Endothelial cell of umbilical vein (primary cell): Measurements from ENCODE around the gene HSD17B13.

ENCODE experiments used
- CTCF ChIP-seq, 2 donors: IDR thresholded peaks; 1 replicate in 1 of 2; 2 replicates in 1 of 2; pipeline ENCODE4 v1.5.1; 2011; ENCODE audit warnings: low read length in 2 of 2, mild to moderate bottlenecking in 2 of 2, moderate library complexity in 2 of 2, control low read depth in 1 of 2, inconsistent platforms in 1 of 2, low read depth in 1 of 2; ENCODE audit not compliant: insufficient read depth in 1 of 2; ENCODE audit errors: extremely low read depth in 1 of 2
- EZH2 ChIP-seq: IDR thresholded peaks from 2 replicates; pipeline ENCODE4 v1.6.1; 2012; ENCODE audit warnings: borderline replicate concordance, low read depth, mild to moderate bottlenecking, moderate library complexity, low read length, inconsistent platforms; ENCODE audit not compliant: severe bottlenecking
- GATA2 ChIP-seq: IDR thresholded peaks from 2 replicates; pipeline ENCODE4 v1.7.0; 2011; ENCODE audit warnings: low read depth, mild to moderate bottlenecking, moderate library complexity, mixed read lengths, low read length; ENCODE audit not compliant: insufficient read length, insufficient read depth
- JUN ChIP-seq: IDR thresholded peaks from 2 replicates; pipeline ENCODE4 v1.6.1; 2011; ENCODE audit warnings: borderline replicate concordance, low read depth; ENCODE audit not compliant: insufficient read length, insufficient read depth
- MAX ChIP-seq: IDR thresholded peaks from 2 replicates; pipeline ENCODE4 v1.6.1; 2011; ENCODE audit not compliant: insufficient read depth, insufficient read length
- MYC ChIP-seq: IDR thresholded peaks from one replicate; pipeline ENCODE4 v1.6.1; 2011; ENCODE audit warnings: mild to moderate bottlenecking, low read depth, low read length
- POLR2AphosphoS5 ChIP-seq: IDR thresholded peaks from 2 replicates; pipeline ENCODE4 v1.6.1; 2012; ENCODE audit warnings: low read depth, mild to moderate bottlenecking, control low read depth, low read length, moderate library complexity; ENCODE audit not compliant: insufficient read depth

DNA sequence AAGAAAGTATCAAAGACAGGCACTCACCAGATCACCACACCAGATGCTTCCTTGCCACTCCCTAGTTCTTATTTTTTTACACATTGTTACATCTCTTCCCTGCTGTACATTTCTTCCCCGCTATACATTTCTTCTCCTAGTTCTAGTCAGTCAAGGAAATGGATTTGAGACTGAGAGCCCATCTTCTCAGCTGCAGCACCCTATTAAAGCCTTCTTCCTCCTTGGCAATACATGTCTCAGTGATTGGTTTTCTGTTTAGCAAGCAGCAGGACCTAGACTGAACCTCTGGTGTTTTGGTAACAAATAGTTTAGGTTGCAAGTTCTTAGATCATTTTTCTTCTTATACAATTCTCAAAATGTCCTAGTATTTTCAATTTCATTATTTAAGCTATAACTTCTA, 66.9 kb downstream of the HSD17B13 start:
- TF ChIP-seq MAX = no peak
- TF ChIP-seq POLR2AphosphoS5 = no peak
- TF ChIP-seq EZH2 = no peak
- no peak for TF ChIP-seq CTCF (IDR thresholded peaks at IDR 0.05; ENCODE audit: extremely low read depth in 1 of 2, insufficient read depth in 1 of 2, low read depth in 1 of 2, low read length in 2 of 2)
- no peak for TF ChIP-seq JUN
- TF ChIP-seq GATA2 = no peak
- no peak for TF ChIP-seq MYC
